Bladder microvascular endothelial cell (primary cell): Measurements from ENCODE around the gene OR2D2. TPM values are rescaled to one million over a fixed set of nuclear protein-coding genes. Genes with fewer than 3 reads are reported as not detected.

Experiments used
- total RNA-seq: library from RNA; depleted of rRNA; stranded (reverse); fragments of >200 nt; gene quantifications from 2 replicates; pipeline ENCODE4 v1.2.3, GENCODE V29; 2014

Gene OR2D2, protein sequence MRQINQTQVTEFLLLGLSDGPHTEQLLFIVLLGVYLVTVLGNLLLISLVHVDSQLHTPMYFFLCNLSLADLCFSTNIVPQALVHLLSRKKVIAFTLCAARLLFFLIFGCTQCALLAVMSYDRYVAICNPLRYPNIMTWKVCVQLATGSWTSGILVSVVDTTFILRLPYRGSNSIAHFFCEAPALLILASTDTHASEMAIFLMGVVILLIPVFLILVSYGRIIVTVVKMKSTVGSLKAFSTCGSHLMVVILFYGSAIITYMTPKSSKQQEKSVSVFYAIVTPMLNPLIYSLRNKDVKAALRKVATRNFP
- 0.16 and 0.19 TPM in 2 replicates for total RNA-seq

DNA sequence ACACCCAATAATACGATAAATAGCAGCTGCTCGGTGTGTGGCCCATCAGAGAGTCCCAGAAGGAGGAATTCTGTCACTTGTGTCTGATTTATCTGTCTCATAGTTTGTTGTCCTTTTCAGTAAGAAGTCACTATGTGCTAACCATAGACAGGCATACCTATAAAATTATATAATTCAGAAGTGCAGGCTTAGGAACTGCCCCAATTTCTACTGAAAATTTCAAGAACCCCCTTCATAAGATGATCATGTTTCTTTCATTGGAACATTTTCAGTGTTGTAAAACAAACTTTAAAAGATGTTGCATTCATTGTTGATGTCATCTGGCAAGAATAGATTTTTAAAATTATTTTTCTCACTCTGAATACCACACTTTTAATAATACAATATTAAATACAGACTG lies at the start of gene OR2D2:
TSS of gene OR2D2 (minus strand) at position 101 of the 400 bp plus-strand sequence. CDS start at position 101, 0 bp downstream.

DNA sequence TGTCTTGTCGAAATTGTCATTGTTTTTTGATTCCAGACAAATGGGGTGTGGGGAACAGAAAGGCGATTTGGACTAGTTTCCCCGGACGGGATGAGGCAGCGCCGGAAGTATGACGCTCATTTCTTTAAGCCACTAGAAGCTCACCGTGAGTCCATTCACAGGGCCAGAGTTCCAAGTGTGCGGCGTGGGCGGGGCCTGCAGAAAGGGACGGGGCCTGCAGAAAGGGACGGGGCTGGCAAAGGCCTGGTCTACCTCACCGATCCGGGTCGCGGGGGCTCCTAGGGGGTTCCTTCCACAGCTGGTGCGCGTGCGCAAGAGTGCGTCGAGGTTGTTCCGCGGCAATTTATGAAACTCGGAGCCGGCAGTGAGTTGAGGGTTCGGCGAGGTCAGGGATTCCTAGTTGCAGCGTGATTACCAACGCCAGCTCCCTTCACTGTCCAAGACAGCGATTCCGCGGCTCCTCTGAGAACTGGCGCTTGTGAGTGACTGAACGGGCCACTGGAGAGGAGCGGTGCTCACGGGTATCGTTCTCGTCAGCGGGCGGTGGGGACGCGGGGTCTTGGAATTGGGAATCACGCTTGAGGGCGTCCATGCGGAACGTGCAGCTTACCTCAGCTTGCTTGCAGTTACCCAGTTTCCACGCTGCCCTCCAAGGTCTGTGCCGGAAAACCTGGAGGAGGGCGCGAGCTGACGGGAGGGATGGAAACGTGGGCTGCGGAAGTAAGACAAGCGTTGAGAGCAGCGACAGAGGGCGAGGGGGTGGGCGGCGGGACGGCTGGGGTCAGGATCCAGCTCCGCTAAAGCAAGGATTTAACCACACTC lies 34.1 kb upstream of the OR2D2 start, which contains the start of gene ZNF215:
TSS of gene ZNF215 (plus strand) at position 219 of the 822 bp plus-strand sequence. CDS start 5,847 bp downstream, outside the sequence.

DNA sequence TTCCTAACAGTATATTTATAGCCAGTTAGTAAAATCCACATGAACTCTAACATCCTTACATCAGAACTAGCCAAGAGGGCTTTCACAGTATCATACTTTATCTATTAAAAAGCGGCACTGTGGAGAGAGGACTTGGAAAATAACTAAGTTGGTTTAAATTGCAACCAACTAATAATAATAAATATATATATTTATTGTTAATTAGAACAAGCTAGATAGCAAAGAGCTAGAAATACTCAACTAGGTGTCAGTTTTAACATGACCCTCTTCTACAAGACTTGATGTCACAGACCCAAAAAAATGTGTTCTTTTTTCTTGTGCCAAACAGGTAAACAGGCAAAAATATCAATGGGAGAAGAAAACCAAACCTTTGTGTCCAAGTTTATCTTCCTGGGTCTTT lies 28.4 kb upstream of the OR2D2 start, which contains the start of gene OR2D3:
TSS of gene OR2D3 (plus strand) at position 301 of the 400 bp plus-strand sequence. CDS start at position 301, 0 bp downstream.

DNA sequence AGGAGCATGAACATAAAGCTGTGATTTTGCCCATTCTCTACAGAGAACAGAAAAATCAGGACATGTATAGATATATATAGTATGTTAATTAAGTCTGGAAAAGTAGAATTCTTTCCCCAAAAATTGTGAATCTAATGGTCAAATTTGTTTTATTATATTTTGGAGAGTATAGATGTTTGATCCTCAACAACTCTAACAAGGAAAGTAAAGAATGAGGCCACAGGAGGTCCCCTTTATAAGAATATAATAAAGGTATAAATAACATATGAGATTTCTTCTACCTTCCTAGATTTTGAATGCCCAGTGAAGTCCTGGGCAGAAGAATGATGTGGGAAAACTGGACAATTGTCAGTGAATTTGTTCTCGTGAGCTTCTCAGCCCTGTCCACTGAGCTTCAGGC lies 16.0 kb downstream of the OR2D2 start, which contains the start of gene OR10A4:
TSS of gene OR10A4 (plus strand) at position 301 of the 400 bp plus-strand sequence. CDS start at position 324, 23 bp downstream.

DNA sequence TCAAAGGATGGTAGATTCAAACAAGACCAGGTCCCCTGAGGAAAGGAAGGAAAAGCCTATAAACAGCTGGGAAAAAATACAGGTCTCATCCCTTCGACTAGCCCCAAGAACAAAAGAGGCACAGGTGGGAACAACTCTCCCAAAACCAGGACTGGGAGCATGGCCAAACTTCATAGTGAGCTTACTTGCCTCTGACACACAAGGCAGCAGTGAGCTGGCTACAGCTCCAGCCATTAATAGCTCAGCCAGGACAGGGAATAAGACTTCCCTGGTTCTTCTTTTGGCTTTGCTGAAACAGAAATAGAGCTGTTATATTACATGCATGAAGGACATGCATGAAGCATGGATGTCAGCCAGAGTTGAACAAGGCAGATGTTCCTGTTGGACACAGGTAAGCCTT lies 29.3 kb downstream of the OR2D2 start, which contains the start of gene OR10A2:
TSS of gene OR10A2 (plus strand) at position 97 of the 400 bp plus-strand sequence. CDS start 6,698 bp downstream, outside the sequence.

DNA sequence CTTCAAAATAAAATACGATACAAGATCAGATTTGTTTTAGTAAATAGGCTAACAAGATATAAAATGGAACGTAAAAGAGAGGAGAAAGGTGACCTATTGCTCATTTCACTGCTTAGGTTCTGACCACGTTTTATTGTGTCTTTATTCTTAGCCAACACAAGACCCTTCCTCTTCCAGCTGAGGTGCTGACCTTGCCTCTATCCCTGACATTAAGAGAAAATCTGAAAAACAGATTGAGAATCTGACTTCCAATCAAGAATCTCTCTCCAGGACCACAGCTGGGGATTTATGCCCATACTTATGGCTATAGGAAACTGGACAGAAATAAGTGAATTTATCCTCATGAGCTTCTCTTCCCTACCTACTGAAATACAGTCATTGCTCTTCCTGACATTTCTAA lies 46.9 kb downstream of the OR2D2 start, which contains the start of gene OR10A5:
TSS of gene OR10A5 (plus strand) at position 301 of the 400 bp plus-strand sequence. CDS start at position 301, 0 bp downstream.

Other genes starting within 250 kb of the OR2D2 start
- 20.2 and 92.1 TPM in 2 replicates for gene DCHS1, start 236.7 kb downstream of the OR2D2 start, total RNA-seq
- 64.3 and 65.7 TPM in 2 replicates for gene MRPL17, start 209.2 kb downstream of the OR2D2 start, total RNA-seq
- under 0.01 and 0.31 TPM in 2 replicates for gene OR2AG2, start 120.5 kb downstream of the OR2D2 start, total RNA-seq
- under 0.01 TPM in 1 of 2 replicates, not detected in the other for gene OR2AG1, start 109.5 kb downstream of the OR2D2 start, total RNA-seq
- 0.16 and 0.38 TPM in 2 replicates for gene OR6A2, start 92.8 kb downstream of the OR2D2 start, total RNA-seq
- not detected in 2 replicates for gene OR10A5, start 46.8 kb downstream of the OR2D2 start, total RNA-seq
- not detected in 2 replicates for gene OR10A2, start 29.4 kb downstream of the OR2D2 start, total RNA-seq
- gene OR10A4, start 15.9 kb downstream of the OR2D2 start, total RNA-seq, result not detected in 2 replicates
- not detected in 2 replicates for gene OR2D3, start 28.5 kb upstream of the OR2D2 start, total RNA-seq
- 1.4 and 2.3 TPM in 2 replicates for gene ZNF215, start 33.9 kb upstream of the OR2D2 start, total RNA-seq
- 0.65 and 1.8 TPM in 2 replicates for gene ZNF214, start 127.8 kb upstream of the OR2D2 start, total RNA-seq
- gene NLRP14, start 128.0 kb upstream of the OR2D2 start, total RNA-seq, result under 0.01 TPM in 1 of 2 replicates, not detected in the other
- not detected in 2 replicates for gene RBMXL2, start 196.5 kb upstream of the OR2D2 start, total RNA-seq